ENCODE results near the gene MYDGF. TPM values are rescaled to one million over a fixed set of nuclear protein-coding genes. Genes with fewer than 3 reads are reported as not detected.
"Not testable (repeated sequence)": the region's sequence is repeated elsewhere in the genome, so short reads cannot be mapped to it uniquely, and the experiment has no call there.

Gene MYDGF
- total RNA-seq, 1 experiment from 2014 or later, result 58.2 TPM

DNA sequence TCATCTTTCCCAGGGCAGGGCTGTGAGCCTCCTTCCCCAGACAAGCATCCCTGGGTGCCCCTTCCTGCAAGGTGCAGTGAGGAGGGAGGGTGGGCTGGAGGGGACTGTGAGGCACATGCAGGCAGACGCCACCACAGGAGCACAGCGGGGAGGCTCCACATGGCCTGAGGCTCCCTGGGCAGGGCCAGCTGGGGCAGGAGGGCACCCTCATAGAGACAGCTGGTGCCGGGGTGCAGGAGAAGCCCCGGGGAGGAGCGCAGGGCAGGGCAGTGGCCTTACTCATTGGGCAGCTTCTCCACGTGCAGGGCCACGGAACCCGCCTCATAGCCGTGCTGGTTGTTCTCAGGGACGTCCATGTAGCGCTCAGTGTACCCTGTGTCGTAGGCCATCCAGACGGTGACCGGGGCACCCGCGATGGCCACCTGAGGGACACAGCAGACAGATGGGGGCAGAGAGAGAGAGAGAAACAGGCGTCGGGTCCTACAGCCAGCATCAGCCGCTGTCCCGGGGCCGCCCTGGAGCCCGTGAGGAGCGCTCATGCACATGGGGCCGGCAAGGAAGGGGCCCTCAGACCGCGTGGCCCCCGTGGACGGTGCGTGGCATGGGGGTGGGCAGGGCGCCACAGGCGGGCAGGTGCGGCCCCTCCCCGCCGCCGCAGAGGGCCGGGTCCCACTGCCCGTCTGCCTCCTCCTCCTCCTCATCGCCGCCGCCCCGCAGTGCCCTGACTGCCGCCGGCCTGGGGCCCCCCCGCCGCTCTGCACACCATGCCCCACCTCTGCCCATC, 12.5 kb upstream of the MYDGF start:
- Mint-ChIP-seq H3K27ac (no peak overlapping the region), H3K27me3 (ENCODE audit: low read depth) (no peaks in the 10 kb centered on the region), H3K36me3 (peaks cover 12% of the 10 kb centered on the region), H3K9me3 (no peaks in the 10 kb centered on the region), H3K4me3 (no peak overlapping the region), H3K4me1 (peaks cover 3% of the 10 kb centered on the region)
- ATAC-seq (no peak), DNase-seq (ENCODE audit: low spot score) (no peak)
- POLR2A ChIA-PET, result no interaction called here
- TF ChIP-seq CREB1 (CRISPR knock-in tag; IDR thresholded peaks at IDR 0.05) (no peak), RORB (CRISPR knock-in tag; IDR thresholded peaks at IDR 0.05) (no peak), JUN (CRISPR knock-in tag; IDR thresholded peaks at IDR 0.05) (no peak), ZNF232 (CRISPR knock-in tag; IDR thresholded peaks at IDR 0.05) (no peak), IRF2 (CRISPR knock-in tag; IDR thresholded peaks at IDR 0.05; ENCODE audit: borderline replicate concordance, low read depth) (no peak), USF2 (CRISPR knock-in tag; IDR thresholded peaks at IDR 0.05) (no peak), FOXP4 (CRISPR knock-in tag; IDR thresholded peaks at IDR 0.05) (no peak), PREB (CRISPR knock-in tag; IDR thresholded peaks at IDR 0.05; ENCODE audit: borderline replicate concordance) (no peak), MXD4 (CRISPR knock-in tag; IDR thresholded peaks at IDR 0.05; ENCODE audit: borderline replicate concordance) (no peak), ATF1 (CRISPR knock-in tag; IDR thresholded peaks at IDR 0.05) (no peak), ZBTB43 (CRISPR knock-in tag; IDR thresholded peaks at IDR 0.05) (no peak), ZNF396 (CRISPR knock-in tag; IDR thresholded peaks at IDR 0.05; ENCODE audit: borderline replicate concordance) (no peak), ELF4 (CRISPR knock-in tag; IDR thresholded peaks at IDR 0.05; ENCODE audit: low read depth) (no peak), ETV6 (CRISPR knock-in tag; IDR thresholded peaks at IDR 0.05) (no peak)
- TF ChIP-seq, protein P1, sequence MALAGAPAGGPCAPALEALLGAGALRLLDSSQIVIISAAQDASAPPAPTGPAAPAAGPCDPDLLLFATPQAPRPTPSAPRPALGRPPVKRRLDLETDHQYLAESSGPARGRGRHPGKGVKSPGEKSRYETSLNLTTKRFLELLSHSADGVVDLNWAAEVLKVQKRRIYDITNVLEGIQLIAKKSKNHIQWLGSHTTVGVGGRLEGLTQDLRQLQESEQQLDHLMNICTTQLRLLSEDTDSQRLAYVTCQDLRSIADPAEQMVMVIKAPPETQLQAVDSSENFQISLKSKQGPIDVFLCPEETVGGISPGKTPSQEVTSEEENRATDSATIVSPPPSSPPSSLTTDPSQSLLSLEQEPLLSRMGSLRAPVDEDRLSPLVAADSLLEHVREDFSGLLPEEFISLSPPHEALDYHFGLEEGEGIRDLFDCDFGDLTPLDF (CRISPR knock-in tag; IDR thresholded peaks at IDR 0.05), result no peak
- CTCF ChIA-PET, result no interaction called here

- ATAC-seq; DNase-seq (ENCODE audit: low spot score); POLR2A ChIA-PET; H3K27ac Mint-ChIP-seq; H3K4me3 Mint-ChIP-seq; H3K27me3 Mint-ChIP-seq (ENCODE audit: low read depth); H3K9me3 Mint-ChIP-seq: not testable (repeated sequence)
- Mint-ChIP-seq H3K4me1 (peaks cover 12% of the 10 kb centered on the region), H3K36me3 (peaks cover 15% of the 10 kb centered on the region)
- CTCF ChIA-PET, result interaction anchor here (0.7 to 1.5 kb wide), 4 partner anchors 10 to 413 kb away, joined by 3 to 4 read pairs (median 3); no protein-coding TSS in a partner anchor
Observed at GRCh38 chr19:4680021-4680420, 9.9 kb upstream of the MYDGF start.

All from WTC11 (cell line).